Activated T-cell treated with anti-CD3 and anti-CD28 coated beads, Interleukin-2, amount 50 U/mL, for 24 hours (primary cell): ENCODE results near the gene IRF2.
A peak's percentile ranks its signal among the peaks of the same experiment; 100 is the strongest.

Source experiments
- DNase-seq: peaks from one replicate; pipeline ENCODE4 v3.0.0-alpha.2; 2020
- H3K27ac Mint-ChIP-seq: 2 replicates; pipeline ENCODE4 v1.8.0; 2020; ENCODE audit warnings: mild to moderate bottlenecking, mixed read lengths
- H3K27me3 Mint-ChIP-seq: 2 replicates; pipeline ENCODE4 v1.8.0; 2020; ENCODE audit warnings: mixed read lengths
- H3K36me3 Mint-ChIP-seq: 2 replicates; pipeline ENCODE4 v1.8.0; 2020; ENCODE audit warnings: low read depth, mixed read lengths
- H3K4me1 Mint-ChIP-seq: 2 replicates; pipeline ENCODE4 v1.8.0; 2020; ENCODE audit warnings: low read depth, mixed read lengths
- H3K4me3 Mint-ChIP-seq: 2 replicates; pipeline ENCODE4 v1.8.0; 2020; ENCODE audit warnings: mild to moderate bottlenecking, moderate library complexity, mixed read lengths
- H3K9me3 Mint-ChIP-seq: 2 replicates; pipeline ENCODE4 v1.8.0; 2020; ENCODE audit warnings: mixed read lengths

IRF2 gene

DNA sequence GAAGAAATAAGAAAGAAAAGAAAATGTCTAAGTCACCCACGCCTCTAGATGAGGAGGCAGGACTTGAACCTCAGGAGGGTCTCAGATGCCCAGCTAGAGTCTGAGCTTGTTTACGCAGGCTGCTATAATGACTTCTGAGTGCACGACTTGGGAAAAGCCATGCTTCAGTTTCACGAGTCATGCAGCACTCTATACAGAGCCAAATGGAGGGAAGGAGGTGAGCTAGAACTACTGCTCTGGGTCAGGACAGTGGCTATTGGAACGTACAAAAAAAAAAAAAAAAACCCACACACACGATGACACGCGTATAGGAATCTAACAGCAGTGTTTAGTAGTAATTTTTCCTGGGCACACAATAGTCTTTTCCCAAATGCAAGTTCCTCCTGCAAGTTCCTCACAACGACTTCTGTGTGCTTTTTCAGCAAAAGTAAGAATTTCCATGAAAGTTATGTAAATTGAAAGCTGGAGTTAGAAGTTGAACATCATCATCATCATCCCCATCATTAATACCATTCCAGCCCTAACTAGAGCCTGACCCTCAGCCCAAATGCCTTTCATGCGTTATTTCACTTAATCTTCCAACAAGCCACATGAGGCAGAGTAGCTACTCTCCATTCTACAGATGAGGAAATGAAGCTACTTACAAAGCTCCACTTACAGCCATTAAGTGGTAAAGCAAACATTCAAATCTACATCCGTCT lies 36.6 kb downstream of the IRF2 start:
- Mint-ChIP-seq H3K9me3 (no peaks in the 10 kb centered on the region), H3K27me3 (no peaks in the 10 kb centered on the region), H3K36me3 (peaks cover 14% of the 10 kb centered on the region), H3K27ac (peak overlapping the region; percentile 63), H3K4me1 (peaks cover 77% of the 10 kb centered on the region), H3K4me3 (no peak overlapping the region)
- DNase-seq, result no peak

DNA sequence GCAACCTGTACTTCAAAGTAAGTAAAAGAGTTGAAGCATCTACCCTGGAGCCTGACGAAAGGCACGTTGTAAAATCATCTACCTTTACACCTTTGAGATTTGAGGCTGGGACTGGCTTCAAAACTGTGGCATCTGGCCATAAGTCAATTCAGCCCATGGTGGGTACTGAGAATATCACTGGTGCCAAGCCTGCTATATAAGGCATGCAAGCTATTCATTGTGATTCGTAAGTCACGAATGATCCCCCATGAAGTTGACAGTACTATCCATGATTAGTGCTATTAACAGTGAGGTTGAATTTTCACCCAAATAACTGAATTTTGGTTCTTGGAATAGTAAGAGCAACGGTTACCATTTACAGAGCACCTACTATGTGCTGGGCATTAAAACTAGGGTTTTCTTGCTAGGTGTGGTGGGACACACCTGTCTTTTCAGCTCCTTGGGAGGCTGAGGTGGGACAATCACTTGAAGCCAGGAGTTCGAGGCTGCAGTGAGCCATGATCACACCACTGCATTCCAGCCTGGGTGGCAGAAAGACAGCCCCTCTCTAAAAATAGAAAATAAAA lies 39.8 kb downstream of the IRF2 start:
- Mint-ChIP-seq H3K27ac (no peak overlapping the region), H3K36me3 (peaks cover 20% of the 10 kb centered on the region), H3K27me3 (no peaks in the 10 kb centered on the region), H3K4me3 (no peak overlapping the region), H3K4me1 (peaks cover 68% of the 10 kb centered on the region), H3K9me3 (no peaks in the 10 kb centered on the region)
- no peak for DNase-seq

DNA sequence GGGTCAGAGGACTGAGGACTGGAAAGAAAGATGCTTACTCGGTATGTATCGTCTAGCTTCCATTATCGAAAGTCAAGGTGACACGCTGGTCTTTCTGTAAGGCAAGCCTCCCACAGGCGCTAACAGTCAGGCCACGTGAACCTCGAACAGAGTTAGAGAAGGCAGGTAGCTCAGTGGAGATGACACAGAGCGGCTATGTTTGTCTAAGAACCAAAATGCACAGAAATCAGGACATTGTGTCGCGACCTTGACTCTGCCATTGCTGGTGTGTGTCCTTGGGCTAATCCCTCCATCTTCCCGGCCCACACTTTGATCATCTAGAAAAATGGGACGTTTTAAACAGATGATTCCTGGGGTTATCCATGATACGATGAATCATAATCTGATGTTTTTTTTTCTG lies 40.3 kb downstream of the IRF2 start:
- Mint-ChIP-seq H3K4me1 (peaks cover 68% of the 10 kb centered on the region), H3K27me3 (no peaks in the 10 kb centered on the region), H3K4me3 (no peak overlapping the region), H3K36me3 (peaks cover 21% of the 10 kb centered on the region), H3K27ac (peak overlapping the region; percentile 31), H3K9me3 (no peaks in the 10 kb centered on the region)
- no peak for DNase-seq

DNA sequence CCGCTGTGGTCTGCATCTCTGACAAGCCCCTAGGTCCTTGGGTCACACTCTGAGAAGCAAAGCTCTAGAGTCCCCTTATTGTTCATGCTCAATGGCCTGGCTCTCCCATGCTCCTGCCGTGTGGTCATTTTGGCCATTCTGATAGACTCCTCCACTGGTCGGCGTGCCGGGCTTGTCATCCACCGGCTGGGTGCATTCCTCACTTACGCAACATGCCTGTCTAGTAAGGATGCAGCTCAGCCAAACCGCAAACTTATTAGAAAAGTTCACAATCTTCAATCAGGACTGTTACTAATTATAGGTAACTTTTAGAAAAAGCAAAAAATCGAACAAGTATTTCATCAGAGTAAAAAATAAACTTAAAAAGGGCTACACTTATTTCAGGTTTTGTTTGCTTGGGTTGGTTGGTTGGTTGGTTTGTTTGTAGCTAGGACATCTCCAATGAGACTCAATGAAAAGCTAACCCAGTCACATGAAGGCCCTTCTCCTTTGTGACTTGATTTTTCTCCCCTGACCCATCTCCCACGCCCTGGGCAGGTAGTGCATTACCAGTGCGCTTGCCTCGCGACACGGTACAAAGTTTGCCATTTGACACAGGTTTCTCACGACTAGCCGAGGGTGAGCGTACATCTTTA lies 41.0 kb downstream of the IRF2 start:
- Mint-ChIP-seq H3K4me1 (peaks cover 65% of the 10 kb centered on the region), H3K4me3 (no peak overlapping the region), H3K27ac (no peak overlapping the region), H3K9me3 (no peaks in the 10 kb centered on the region), H3K27me3 (no peaks in the 10 kb centered on the region), H3K36me3 (peaks cover 26% of the 10 kb centered on the region)
- no peak for DNase-seq

DNA sequence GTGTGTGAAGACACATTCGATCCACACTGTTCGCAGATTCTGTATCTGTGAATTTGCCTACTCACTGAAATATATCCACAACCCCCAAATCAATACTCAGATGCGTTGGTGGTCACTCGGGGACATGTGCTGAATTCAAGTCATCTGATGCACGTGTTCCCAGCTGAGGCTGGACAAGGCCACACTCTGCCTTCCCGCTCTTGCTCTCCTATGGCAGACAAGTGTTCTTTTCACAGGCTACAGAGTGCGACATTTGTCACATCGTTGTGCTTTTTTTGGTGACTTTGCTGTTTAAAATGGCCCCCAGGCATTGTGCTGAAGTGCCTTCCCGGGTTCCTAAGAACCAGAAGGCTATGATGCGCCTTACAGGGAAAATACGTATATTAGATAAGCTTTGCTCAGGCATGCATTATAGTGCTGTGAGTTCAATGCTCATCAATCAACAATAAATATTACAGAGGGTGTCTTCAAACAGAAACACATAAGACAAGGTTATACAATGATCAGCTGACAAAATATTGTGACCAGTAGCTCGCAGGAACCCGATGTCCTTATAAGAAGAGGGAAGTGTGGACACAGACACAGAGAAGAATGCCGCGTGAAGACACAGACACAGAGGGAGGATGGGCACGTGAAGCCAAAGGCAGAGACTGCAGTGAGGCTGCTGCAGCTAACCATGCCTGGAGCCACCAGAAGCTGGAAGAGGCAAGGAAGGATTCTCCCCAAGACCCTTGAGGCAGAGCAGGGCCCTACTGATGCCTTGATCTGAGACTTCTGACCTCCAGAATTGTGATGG lies 42.0 kb downstream of the IRF2 start:
- no peaks in the 10 kb centered on the region for H3K9me3 Mint-ChIP-seq
- no peak overlapping the region for H3K4me3 Mint-ChIP-seq
- H3K27ac Mint-ChIP-seq, result no peak overlapping the region
- peaks cover 62% of the 10 kb centered on the region for H3K4me1 Mint-ChIP-seq
- DNase-seq, result no peak
- no peaks in the 10 kb centered on the region for H3K27me3 Mint-ChIP-seq
- H3K36me3 Mint-ChIP-seq, result peaks cover 37% of the 10 kb centered on the region

DNA sequence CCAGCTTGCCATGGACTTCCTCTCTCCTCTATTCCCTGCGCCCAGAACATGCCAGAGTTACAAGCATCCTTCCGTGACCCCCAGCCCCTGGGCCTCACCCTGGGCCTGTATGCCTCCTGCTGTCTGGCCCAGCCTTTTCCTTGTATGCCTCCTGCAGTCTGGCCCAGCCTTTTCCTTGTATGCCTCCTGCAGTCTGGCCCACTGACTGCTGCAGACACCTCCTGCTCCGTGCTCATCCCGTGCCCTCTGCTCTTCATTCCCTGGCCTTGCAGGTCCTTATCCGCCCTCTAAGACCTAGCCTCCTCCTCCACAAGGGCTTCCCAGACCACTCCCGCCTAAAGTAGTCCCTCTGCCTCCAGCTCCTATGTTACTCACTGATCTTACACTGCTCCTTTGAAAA lies 44.2 kb downstream of the IRF2 start:
- peaks cover 58% of the 10 kb centered on the region for H3K36me3 Mint-ChIP-seq
- H3K4me1 Mint-ChIP-seq, result peaks cover 62% of the 10 kb centered on the region
- no peaks in the 10 kb centered on the region for H3K27me3 Mint-ChIP-seq
- H3K4me3 Mint-ChIP-seq, result no peak overlapping the region
- peak overlapping the region; percentile 16 for H3K27ac Mint-ChIP-seq
- no peak for DNase-seq
- H3K9me3 Mint-ChIP-seq, result no peaks in the 10 kb centered on the region

DNA sequence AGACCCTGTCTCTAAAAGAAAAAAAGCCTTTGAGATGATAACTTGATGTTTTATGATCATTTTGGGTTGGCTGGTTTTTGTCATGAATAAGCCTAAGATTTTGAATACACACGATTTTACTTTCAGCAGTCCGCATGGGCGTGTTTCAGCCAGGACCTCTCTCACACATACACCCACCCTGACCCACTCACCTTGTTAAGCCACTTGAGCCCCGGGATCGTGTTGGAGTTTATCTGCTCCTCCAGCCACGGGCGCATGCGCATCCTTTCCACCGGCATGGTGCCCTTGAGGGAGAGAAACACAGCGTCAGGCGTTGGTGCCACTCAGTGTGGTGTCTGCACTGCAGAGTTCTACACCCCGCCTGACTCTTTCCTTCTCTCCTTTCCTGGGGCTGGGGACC lies 45.6 kb downstream of the IRF2 start:
- no peaks in the 10 kb centered on the region for H3K9me3 Mint-ChIP-seq
- H3K4me1 Mint-ChIP-seq, result peaks cover 65% of the 10 kb centered on the region
- H3K4me3 Mint-ChIP-seq, result no peak overlapping the region
- H3K27me3 Mint-ChIP-seq, result no peaks in the 10 kb centered on the region
- H3K36me3 Mint-ChIP-seq, result peaks cover 67% of the 10 kb centered on the region
- peak overlapping the region; percentile 45 for H3K27ac Mint-ChIP-seq
- no peak for DNase-seq

DNA sequence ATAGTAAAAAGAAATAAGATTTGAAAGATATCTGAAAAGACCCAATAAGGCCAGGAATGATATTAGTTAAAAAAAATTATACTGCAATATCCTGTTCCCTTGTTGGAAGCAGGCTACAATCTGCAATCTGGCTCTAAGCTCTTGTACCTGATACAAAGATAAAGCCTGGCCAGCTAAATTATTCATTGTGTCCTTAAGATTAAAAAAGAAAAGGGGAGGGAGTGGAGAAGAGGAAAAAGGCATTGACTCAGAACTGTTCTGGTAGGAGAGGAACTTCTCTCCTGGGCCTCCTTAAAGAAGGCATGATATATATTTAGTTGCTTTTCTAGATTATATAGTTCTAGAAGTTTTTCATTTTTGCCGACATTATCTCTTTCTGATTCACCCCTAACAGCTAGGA lies 46.7 kb downstream of the IRF2 start:
- peak overlapping the region; percentile 81 for H3K27ac Mint-ChIP-seq
- H3K4me3 Mint-ChIP-seq, result no peak overlapping the region
- H3K9me3 Mint-ChIP-seq, result peaks cover 2% of the 10 kb centered on the region
- DNase-seq, result no peak
- H3K27me3 Mint-ChIP-seq, result no peaks in the 10 kb centered on the region
- peaks cover 67% of the 10 kb centered on the region for H3K4me1 Mint-ChIP-seq
- H3K36me3 Mint-ChIP-seq, result peaks cover 71% of the 10 kb centered on the region

DNA sequence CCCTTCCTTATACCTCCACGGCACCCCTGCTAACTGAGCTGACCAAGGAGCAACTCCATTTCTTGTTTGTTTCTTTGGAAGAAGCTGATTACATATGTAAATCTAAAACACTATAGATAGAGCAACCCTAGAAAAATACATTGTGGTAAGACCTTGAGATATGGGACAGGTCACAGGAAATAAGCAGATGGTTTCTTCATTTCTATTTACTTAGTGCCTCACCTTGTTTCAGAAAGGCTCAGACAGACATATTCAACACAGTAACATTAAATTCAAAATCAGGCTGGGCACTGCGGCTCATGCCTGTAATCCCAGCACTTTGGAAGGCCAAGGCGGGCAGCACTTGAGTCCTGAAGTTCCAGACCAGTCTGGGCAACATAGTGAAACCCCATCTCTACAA lies 47.3 kb downstream of the IRF2 start:
- no peak for DNase-seq
- Mint-ChIP-seq H3K36me3 (peaks cover 71% of the 10 kb centered on the region), H3K27me3 (no peaks in the 10 kb centered on the region), H3K4me1 (peaks cover 68% of the 10 kb centered on the region), H3K27ac (peak overlapping the region; percentile 40), H3K4me3 (no peak overlapping the region), H3K9me3 (peaks cover 5% of the 10 kb centered on the region)

DNA sequence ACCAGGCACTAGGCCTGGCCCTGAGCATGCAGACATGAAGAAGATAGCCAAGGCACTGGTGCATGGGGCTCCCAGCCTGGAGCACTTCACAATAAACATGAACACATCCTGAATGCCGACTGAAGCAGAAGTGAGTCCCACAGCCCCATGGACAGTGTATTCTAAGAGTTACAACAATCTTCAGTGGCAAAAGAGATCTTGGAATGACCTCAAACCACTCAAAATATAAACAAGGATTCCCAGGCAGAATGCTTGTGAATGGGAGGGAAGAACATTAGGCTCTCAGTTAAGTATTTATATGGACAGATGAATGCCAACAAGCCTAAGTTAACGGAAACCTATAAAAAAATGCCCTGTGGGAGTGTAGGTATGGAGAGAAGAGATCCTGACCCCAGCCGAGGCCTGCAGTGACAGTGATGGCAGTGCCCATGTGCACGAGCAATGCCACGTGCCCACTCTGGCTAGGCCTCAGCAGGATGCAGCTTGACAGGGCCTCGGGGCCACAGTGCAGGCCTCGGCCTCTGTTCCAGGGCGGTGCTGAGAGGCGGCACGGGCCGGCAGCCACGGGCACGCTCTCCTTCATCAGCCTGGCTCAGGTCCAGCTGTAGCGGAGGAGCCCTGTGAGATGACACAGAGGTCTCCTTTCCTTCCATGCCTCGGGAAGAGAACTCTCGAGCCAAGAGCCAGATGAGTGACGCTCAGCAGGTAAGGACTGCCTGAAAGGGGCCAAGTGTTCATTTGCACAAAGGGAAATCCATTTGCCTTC lies 49.2 kb downstream of the IRF2 start:
- DNase-seq, result no peak
- Mint-ChIP-seq H3K4me3 (no peak overlapping the region), H3K27ac (peak overlapping the region; percentile 28), H3K36me3 (peaks cover 87% of the 10 kb centered on the region), H3K9me3 (peaks cover 5% of the 10 kb centered on the region), H3K27me3 (no peaks in the 10 kb centered on the region), H3K4me1 (peaks cover 77% of the 10 kb centered on the region)

DNA sequence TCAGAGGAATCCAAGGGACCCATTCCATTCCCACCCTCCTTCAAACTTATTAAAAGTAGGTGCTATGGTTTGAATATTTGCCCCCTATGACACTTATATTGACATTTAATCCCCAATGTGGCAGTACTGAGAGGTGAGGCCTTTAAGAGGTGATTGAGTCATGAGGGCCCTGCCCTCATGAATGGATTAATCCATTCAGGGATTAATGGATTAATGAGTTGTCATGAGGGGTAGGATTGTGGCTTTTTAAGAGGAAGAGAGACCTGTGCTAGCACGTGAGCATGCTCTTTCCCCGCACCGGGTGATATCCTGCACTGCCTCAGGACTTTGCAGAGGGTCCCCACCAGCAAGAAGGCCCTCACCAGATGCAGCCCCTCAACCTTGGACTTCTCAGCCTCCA lies 50.1 kb downstream of the IRF2 start:
- Mint-ChIP-seq H3K27ac (no peak overlapping the region), H3K4me3 (no peak overlapping the region), H3K4me1 (peaks cover 78% of the 10 kb centered on the region), H3K36me3 (peaks cover 93% of the 10 kb centered on the region), H3K27me3 (no peaks in the 10 kb centered on the region), H3K9me3 (peaks cover 5% of the 10 kb centered on the region)
- no peak for DNase-seq

DNA sequence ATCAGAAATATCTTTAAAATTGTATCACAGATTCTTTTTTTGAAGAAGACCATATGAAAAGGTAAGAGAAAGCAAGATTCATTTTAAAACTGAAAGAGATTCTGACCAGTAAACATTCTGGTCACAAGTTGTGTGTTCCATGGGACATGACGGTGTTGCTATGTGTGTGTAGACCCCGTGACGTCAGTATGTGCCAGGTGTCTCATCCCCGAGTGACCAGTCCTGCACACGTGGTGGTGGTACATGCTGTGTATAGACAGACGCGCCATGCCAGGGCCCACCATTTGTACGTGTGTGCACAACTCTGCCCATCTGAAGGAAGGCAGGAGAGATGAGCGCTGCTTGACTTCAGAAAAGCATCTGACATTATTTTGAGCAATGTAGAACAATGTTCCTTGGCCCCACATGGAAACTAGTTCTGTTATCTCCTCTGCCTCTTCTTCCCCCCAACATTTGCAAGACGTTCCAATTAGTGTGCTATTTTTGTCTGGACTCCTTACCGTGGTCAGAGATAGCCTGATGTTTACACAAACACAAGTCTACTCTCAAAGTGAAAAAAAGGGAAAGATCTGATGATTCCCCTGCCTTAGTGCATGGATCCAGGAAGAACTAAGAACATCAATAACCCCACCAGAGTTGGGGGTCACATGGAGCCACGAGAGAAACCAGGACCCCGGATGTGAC lies 51.2 kb downstream of the IRF2 start:
- H3K9me3 Mint-ChIP-seq, result peaks cover 5% of the 10 kb centered on the region
- H3K36me3 Mint-ChIP-seq, result peaks cover 97% of the 10 kb centered on the region
- no peak overlapping the region for H3K27ac Mint-ChIP-seq
- no peak overlapping the region for H3K4me3 Mint-ChIP-seq
- peaks cover 85% of the 10 kb centered on the region for H3K4me1 Mint-ChIP-seq
- no peaks in the 10 kb centered on the region for H3K27me3 Mint-ChIP-seq
- DNase-seq, result no peak

DNA sequence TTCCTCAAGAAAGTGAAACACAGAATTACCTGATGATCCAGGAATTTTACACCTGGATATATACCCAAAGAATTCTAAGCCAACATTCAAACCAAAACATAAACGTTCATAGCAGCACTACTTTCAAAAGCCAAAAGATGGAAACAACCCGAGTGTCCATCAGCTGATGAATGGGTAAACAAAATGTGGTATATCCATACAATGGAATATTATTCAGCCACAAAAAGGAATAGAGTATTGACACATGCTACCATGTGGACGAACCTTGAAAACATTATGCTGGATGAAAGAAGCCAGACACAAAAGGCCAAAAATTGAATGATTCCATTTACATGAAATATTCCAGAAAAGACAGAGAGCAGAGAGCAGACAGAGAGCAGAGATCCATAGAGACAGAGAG lies 52.0 kb downstream of the IRF2 start:
- no peak for DNase-seq
- peaks cover 86% of the 10 kb centered on the region for H3K4me1 Mint-ChIP-seq
- peaks cover 5% of the 10 kb centered on the region for H3K9me3 Mint-ChIP-seq
- peak overlapping the region; percentile 97 for H3K27ac Mint-ChIP-seq
- H3K36me3 Mint-ChIP-seq, result peaks cover 93% of the 10 kb centered on the region
- H3K4me3 Mint-ChIP-seq, result no peak overlapping the region
- H3K27me3 Mint-ChIP-seq, result no peaks in the 10 kb centered on the region
